K562 (cell line): ENCODE measurements around the gene SLC4A5. TPM values are rescaled to one million over a fixed set of nuclear protein-coding genes. Genes with fewer than 3 reads are reported as not detected.
A peak's percentile ranks its signal among the peaks of the same experiment; 100 is the strongest.

Source experiments
- ADNP ChIP-seq: fragments of 200-800 bp; sonication (Bioruptor generic); IDR thresholded peaks from 2 replicates; pipeline ENCODE4 v1.6.1; 2016; ENCODE audit warnings: missing genetic modification characterization, missing compliant biosample characterization
- FOS ChIP-seq: IDR thresholded peaks from 3 replicates; pipeline ENCODE4 v1.6.1; 2011; ENCODE audit not compliant: insufficient read length; ENCODE audit errors: extremely low read depth
- MLLT1 ChIP-seq, 2 experiments: fragments of 450-650 bp; IDR thresholded peaks; 2 replicates each; pipeline ENCODE4 v1.6.1; 2016
- MTA1 ChIP-seq: fragments of 450-650 bp; IDR thresholded peaks from 2 replicates; pipeline ENCODE4 v1.6.1; 2017; ENCODE audit warnings: borderline replicate concordance
- MTA2 ChIP-seq: fragments of 450-650 bp; IDR thresholded peaks from 2 replicates; pipeline ENCODE4 v1.6.1; 2016; ENCODE audit warnings: low read depth
- MYNN ChIP-seq, 2 experiments: sonication (generic); formaldehyde crosslinking in 1 of 2; IDR thresholded peaks; 2 replicates each; pipeline versions ENCODE4 v1.5.0 to v1.6.1; 2016 to 2020; ENCODE audit warnings: antibody characterized with exemption in 1 of 2, missing genetic modification reagents in 1 of 2
- RBFOX2 ChIP-seq: fragments of 200-400 bp; formaldehyde crosslinking; IDR thresholded peaks from 2 replicates; pipeline ENCODE4 v1.6.1; 2017; ENCODE audit warnings: low read depth, mild to moderate bottlenecking, low read length, moderate library complexity
- SMARCE1 ChIP-seq: fragments of 450-650 bp; IDR thresholded peaks from 2 replicates; pipeline ENCODE4 v1.7.1; 2016; ENCODE audit warnings: mild to moderate bottlenecking
- TAF1 ChIP-seq: IDR thresholded peaks from 2 replicates; pipeline ENCODE4 v1.6.1; 2011; ENCODE audit warnings: mild to moderate bottlenecking, low read length, moderate library complexity; ENCODE audit not compliant: insufficient read depth, control insufficient read depth, severe bottlenecking; ENCODE audit errors: extremely low read depth
- THAP12 ChIP-seq: fragments of 250-450 bp; sonication (Bioruptor Pico); IDR thresholded peaks from 2 replicates; pipeline ENCODE4 v1.9.0; 2021; ENCODE audit warnings: mild to moderate bottlenecking, inconsistent platforms
- ZKSCAN8 ChIP-seq: fragments of 200-800 bp; sonication (Bioruptor generic); IDR thresholded peaks from 2 replicates; pipeline ENCODE4 v1.6.1; 2016; ENCODE audit warnings: missing genetic modification characterization, missing compliant biosample characterization
- ZNF24 ChIP-seq: fragments of 450-650 bp; IDR thresholded peaks from 2 replicates; pipeline ENCODE4 v1.6.1; 2016
- ZNF668 ChIP-seq: fragments of 250-450 bp; sonication (Bioruptor Pico); IDR thresholded peaks from 2 replicates; pipeline ENCODE4 v1.8.0; 2022; ENCODE audit warnings: mild to moderate bottlenecking, inconsistent platforms
- polyA plus RNA-seq, 8 experiments: library from polyadenylated mRNA; depleted of rRNA in 4 of 8; stranded (reverse) in 5 of 8; unstranded in 3 of 8; fragments of >200 nt; fragmentation: Nextera tagmentation in 2 of 8; fragmentation: Illumina TruSeq in 1 of 8; extraction: Ambion mirVana in 2 of 8; extraction: Trizol in 1 of 8; gene quantifications; 2 replicates each; pipeline versions ENCODE4 v1.2.1 to v1.2.3, GENCODE V29; 2011 to 2014; ENCODE audit warnings: inconsistent platforms in 1 of 8, missing spikeins in 1 of 8
- total RNA-seq, 7 experiments: library from RNA; depleted of rRNA in 6 of 7; stranded (reverse); fragments of >200 nt in 6 of 7; fragmentation: Illumina TruSeq in 2 of 7; extraction: Trizol in 2 of 7; gene quantifications; 2 replicates each; pipeline versions ENCODE4 v1.2.1 to v1.2.3, GENCODE V29; 2011 to 2021; ENCODE audit warnings: low replicate concordance in 1 of 7
- TF ChIP-seq, protein P1 (sequence below), 2 experiments: fragments of 450-650 bp; IDR thresholded peaks; 2 replicates each; pipeline ENCODE4 v1.6.1; 2018; ENCODE audit warnings: mild to moderate bottlenecking in 2 of 2, low read depth in 1 of 2; ENCODE audit not compliant: partially characterized antibody in 2 of 2
- TF ChIP-seq, protein P2 (sequence below): sonication (generic); formaldehyde crosslinking; IDR thresholded peaks from 2 replicates; pipeline ENCODE4 v1.8.1; 2023; ENCODE audit warnings: mild to moderate bottlenecking, missing genetic modification reagents
- TF ChIP-seq, protein P3 (sequence below), 2 experiments: fragments of 450-650 bp; conservative IDR thresholded peaks; 2 replicates each; pipeline ENCODE4 v1.6.1; 2017; ENCODE audit warnings: mild to moderate bottlenecking in 2 of 2, moderate library complexity in 2 of 2

Gene SLC4A5
- total and polyA plus RNA-seq, 9 of the 15 experiments (the other 6 are each of a cell fraction or from before 2014, with no cell fraction given), result 0.03 to 0.77 (median 0.14) TPM; not detected in 1

DNA sequence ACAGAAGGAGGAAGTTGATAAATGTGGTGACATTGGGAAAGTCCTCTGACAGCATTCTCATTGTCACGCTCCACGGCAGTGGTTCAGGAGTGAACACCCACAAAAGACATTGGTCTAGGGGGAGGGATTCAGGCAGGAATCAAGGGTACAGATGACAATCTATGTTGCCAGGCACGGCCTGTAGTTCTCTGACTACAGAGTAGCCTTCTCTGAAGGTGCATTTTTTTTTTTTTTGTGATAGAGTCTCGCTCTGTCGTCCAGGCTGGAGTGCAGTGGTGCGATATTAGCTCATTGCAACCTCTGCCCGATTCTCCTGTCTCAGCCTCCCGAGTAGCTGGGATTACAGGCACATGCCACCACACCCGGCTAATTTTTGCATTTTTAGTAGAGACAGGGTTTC lies 157.2 kb downstream of the SLC4A5 start (continued):
- TF ChIP-seq THAP12 (CRISPR knock-in tag), result no peak
- TF ChIP-seq TAF1, result peak; percentile 64
- TF ChIP-seq MTA2, result peak; percentile 34; the same call in 1 of the 2 replicates
- TF ChIP-seq RBFOX2, result peak; percentile 52
- TF ChIP-seq MTA1, result peak; percentile 54; the same call in 1 of the 2 replicates
- no peak for TF ChIP-seq ZKSCAN8
- no peak for TF ChIP-seq FOS
- peak; percentile 56; the same call in 1 of the 2 replicates for TF ChIP-seq MYNN (IDR thresholded peaks at IDR 0.05)
- TF ChIP-seq MYNN (CRISPR knock-in tag; IDR thresholded peaks at IDR 0.05), result no peak
- peak; percentile 70 for TF ChIP-seq SMARCE1
- TF ChIP-seq ZNF668 (CRISPR knock-in tag), result no peak; the same call in 1 of the 2 replicates
- TF ChIP-seq, protein P1, sequence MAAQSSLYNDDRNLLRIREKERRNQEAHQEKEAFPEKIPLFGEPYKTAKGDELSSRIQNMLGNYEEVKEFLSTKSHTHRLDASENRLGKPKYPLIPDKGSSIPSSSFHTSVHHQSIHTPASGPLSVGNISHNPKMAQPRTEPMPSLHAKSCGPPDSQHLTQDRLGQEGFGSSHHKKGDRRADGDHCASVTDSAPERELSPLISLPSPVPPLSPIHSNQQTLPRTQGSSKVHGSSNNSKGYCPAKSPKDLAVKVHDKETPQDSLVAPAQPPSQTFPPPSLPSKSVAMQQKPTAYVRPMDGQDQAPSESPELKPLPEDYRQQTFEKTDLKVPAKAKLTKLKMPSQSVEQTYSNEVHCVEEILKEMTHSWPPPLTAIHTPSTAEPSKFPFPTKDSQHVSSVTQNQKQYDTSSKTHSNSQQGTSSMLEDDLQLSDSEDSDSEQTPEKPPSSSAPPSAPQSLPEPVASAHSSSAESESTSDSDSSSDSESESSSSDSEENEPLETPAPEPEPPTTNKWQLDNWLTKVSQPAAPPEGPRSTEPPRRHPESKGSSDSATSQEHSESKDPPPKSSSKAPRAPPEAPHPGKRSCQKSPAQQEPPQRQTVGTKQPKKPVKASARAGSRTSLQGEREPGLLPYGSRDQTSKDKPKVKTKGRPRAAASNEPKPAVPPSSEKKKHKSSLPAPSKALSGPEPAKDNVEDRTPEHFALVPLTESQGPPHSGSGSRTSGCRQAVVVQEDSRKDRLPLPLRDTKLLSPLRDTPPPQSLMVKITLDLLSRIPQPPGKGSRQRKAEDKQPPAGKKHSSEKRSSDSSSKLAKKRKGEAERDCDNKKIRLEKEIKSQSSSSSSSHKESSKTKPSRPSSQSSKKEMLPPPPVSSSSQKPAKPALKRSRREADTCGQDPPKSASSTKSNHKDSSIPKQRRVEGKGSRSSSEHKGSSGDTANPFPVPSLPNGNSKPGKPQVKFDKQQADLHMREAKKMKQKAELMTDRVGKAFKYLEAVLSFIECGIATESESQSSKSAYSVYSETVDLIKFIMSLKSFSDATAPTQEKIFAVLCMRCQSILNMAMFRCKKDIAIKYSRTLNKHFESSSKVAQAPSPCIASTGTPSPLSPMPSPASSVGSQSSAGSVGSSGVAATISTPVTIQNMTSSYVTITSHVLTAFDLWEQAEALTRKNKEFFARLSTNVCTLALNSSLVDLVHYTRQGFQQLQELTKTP (IDR thresholded peaks at IDR 0.05; ENCODE audit: low read depth in 1 of 2, partially characterized antibody in 2 of 2), result no peak
- TF ChIP-seq, protein P2, sequence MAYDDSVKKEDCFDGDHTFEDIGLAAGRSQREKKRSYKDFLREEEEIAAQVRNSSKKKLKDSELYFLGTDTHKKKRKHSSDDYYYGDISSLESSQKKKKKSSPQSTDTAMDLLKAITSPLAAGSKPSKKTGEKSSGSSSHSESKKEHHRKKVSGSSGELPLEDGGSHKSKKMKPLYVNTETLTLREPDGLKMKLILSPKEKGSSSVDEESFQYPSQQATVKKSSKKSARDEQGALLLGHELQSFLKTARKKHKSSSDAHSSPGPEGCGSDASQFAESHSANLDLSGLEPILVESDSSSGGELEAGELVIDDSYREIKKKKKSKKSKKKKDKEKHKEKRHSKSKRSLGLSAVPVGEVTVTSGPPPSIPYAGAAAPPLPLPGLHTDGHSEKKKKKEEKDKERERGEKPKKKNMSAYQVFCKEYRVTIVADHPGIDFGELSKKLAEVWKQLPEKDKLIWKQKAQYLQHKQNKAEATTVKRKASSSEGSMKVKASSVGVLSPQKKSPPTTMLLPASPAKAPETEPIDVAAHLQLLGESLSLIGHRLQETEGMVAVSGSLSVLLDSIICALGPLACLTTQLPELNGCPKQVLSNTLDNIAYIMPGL (CRISPR knock-in tag), result no peak
- TF ChIP-seq MLLT1 (IDR thresholded peaks at IDR 0.05), result 0 out of 4 replicates have a peak, but pooled peaks of 1 of the 2 experiments have one; percentile 11
- TF ChIP-seq, protein P3, sequence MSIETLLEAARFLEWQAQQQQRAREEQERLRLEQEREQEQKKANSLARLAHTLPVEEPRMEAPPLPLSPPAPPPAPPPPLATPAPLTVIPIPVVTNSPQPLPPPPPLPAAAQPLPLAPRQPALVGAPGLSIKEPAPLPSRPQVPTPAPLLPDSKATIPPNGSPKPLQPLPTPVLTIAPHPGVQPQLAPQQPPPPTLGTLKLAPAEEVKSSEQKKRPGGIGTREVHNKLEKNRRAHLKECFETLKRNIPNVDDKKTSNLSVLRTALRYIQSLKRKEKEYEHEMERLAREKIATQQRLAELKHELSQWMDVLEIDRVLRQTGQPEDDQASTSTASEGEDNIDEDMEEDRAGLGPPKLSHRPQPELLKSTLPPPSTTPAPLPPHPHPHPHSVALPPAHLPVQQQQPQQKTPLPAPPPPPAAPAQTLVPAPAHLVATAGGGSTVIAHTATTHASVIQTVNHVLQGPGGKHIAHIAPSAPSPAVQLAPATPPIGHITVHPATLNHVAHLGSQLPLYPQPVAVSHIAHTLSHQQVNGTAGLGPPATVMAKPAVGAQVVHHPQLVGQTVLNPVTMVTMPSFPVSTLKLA (conservative IDR thresholded peaks at IDR 0.05), result peak; percentile 25 to 72; a peak in 2 of 4 replicates
- TF ChIP-seq ZNF24, result no peak
- 0 out of 2 replicates have a peak, but pooled peaks have one; percentile 35 for TF ChIP-seq ADNP (tag)
